Suppressor macrophage (primary cell): ENCODE results near the gene IQCM.
A peak's percentile ranks its signal among the peaks of the same experiment; 100 is the strongest.

Experiments used
- DNase-seq, 4 experiments: peaks; one replicate each; pipeline ENCODE4 v3.0.0-alpha.2; 2020 to 2022

IQCM gene

DNA sequence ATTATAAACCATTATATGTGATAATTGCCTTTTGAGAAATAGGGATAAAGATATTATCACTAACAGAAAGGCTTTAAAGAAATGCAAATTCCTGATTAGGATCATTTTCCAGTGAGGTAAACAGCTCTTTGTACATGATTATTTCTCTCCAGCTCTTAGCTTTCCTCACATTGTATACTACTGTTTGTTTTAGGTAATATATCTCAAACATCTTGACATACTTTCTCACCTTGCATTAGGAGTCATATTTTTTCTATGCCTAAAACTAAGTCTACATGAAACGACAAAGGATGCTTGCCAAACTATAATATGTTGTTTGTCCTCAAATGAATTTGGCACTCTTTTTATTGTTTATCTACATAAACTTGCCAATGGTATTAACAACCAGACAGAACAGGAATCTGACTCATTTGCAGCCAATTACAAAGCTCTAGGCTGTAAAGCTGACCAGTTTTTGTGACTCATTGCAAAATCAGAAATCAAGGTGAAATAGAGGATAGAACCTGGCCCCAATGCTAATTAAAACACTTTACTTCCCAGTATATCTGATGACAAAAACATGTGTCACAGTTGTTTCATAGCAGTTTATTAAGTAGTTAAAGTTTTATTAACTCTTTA is 107.0 kb downstream of the IQCM start:
- no peak for DNase-seq

DNA sequence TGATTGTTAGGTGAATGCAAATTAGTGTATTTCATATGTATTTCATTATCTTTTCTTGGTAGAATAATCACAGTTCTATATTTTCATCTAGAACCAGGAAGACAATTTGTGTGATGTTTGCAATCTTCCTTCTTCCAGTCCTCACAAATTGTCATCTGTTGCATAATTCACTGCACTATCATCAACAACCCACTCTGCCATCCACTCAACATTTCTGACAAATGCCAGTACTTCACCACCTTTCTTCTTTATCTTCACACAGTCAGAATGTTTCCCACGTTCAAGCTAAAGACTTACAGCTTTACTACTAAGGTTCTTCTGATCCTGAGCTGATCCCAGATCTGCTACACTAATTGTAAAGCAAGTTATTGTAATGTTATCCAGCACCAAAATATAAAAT is 107.8 kb downstream of the IQCM start:
- no peak for DNase-seq

DNA sequence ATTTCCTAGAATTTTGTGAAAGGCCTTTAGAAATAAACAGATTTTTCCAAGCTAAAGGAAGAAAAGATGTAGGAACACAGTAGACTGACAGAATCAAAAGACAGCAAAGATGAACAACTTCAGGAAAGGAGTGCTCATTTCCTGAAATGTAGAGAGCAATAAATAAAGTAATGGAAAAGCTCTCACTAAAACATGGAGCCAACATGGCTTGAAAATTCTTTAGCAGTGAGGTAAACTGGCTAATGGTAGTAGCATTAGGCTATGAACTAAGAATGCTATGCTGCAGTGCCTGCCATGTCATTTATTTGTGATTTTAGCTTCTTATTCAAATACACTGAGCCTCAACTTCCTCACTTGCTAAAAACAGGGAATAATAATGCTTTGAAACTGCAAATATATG is 108.7 kb downstream of the IQCM start:
- no peak for DNase-seq

DNA sequence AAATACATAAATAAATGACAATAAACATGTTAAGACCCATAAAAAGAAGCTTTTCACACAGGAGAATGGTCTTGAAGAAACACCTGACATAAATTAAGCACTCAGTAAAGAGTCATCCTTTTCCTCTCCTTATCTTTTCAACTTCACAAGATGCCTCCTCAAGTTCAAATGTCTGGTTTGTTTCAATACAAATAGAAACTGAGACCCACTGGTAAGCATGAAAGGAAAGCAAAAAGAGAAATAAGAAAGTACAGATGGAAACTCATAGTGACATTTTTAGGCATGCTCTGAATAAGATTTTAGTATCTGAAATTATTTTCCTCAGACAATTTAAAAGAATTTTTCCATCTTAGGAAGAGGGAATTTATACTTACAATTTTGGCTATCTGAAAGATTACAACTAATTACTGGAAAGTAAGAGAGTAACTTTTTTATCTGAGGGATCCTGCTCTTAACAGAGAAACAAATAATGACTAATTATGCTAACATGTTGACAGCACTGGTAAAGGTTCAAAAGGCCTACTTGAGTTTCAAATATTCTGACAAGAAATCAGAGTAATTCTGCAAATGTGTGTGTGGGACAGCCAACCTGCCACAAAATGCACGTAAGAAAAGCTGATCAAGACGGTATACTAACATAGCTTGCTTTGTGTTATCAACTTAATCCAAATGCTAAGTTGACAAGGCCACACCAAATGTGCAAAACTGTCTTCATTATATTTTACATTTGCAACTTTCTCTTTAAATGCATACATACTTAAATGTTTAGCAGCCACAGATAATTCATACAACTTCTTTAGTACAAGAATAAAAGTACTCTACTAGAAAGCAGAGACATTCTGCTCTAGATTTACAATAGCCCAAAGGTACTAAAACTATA is 113.0 kb downstream of the IQCM start:
- DNase-seq: no peak

DNA sequence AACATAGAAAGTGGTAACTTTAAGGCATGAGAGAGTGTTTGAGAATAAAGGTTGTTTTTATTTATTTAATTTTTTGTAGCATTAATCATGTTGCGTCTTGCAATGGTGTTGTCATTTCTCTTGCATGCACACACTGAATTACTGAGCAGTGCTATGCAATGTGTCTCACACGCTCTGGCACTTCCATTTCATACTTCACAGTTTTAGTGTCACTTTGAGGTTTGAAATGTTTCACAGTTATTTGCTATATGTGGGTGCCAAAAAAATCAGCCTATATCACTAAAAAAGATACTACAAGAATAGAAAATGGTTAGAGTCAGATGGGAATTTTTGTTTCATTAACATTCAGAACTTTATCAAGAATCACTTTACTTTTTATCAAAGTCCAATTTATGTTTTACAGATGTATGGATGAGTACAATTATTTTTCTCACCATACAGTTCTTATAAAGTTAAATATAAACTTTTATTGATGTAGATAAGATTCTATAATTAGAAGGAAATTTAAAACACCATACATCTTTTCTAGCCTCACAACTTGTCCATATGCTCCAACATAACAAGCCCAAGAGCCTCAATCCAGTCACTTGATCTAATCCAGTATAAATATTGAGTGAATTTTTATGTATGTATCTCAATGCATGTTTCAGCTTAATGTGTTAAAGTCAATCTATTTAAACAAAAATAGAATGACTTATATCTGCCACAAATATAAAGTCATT is 114.0 kb downstream of the IQCM start:
- DNase-seq: no peak

GRCh38 chr4:149700272-149700671 is 115.4 kb downstream of the IQCM start:
- DNase-seq: no peak

DNA sequence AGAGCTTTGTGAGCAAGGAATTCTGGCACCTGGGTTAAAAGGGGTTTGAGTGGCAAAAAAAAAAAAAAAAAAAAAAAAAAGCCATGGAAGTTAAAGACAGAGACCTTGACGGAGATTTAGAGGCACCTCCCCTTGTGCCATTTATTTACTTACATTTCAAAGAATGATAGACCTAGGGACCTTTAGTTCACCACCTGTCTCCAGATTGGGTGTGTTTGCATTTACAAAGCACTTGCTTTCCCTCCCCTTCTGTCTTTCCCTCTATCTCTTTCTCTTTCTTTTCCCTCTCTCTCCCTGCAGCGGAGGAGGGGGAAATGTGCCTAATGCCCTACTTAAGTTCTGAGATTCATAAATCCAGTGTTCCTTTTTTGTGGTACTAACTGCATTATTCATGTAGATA is 116.0 kb downstream of the IQCM start:
- no peak for DNase-seq

- no peak for DNase-seq
Measured at GRCh38 chr4:149690726-149691125, 124.9 kb downstream of the IQCM start.

- DNase-seq: no peak
Measured at GRCh38 chr4:149684516-149684915, 131.1 kb downstream of the IQCM start.

- no peak for DNase-seq
Measured at GRCh38 chr4:149676076-149676475, 139.6 kb downstream of the IQCM start.

GRCh38 chr4:149645790-149646189 is 169.9 kb downstream of the IQCM start:
- DNase-seq: no peak

GRCh38 chr4:149638073-149638472 is 177.6 kb downstream of the IQCM start:
- DNase-seq: no peak

DNA sequence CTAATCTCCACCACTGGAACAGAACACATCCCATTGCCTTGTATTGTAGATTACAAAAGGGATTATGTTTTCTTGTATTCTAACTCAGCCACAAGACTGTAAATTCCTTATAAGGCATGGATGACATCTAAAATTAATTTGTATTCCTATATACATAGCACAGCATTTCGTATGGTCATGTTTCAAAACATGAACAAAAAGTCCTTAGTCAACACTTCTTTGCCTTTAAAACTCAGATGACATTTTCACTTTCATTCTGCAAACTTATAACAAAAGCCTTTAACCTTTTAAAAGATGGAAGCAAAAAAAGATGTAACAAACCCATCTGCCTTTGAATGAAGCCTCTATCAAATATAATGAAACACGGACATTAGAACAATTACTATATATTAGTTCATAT is 181.3 kb downstream of the IQCM start:
- DNase-seq: no peak

- DNase-seq: no peak
Measured at GRCh38 chr4:149631629-149632028, 184.0 kb downstream of the IQCM start.

- no peak for DNase-seq
Measured at GRCh38 chr4:149630064-149630463, 185.6 kb downstream of the IQCM start.

GRCh38 chr4:149605601-149606378 is 209.9 kb downstream of the IQCM start:
- DNase-seq: no peak

- no peak for DNase-seq
Measured at GRCh38 chr4:149604827-149605226, 210.8 kb downstream of the IQCM start.

GRCh38 chr4:149595500-149595899 is 220.1 kb downstream of the IQCM start:
- DNase-seq: no peak

DNA sequence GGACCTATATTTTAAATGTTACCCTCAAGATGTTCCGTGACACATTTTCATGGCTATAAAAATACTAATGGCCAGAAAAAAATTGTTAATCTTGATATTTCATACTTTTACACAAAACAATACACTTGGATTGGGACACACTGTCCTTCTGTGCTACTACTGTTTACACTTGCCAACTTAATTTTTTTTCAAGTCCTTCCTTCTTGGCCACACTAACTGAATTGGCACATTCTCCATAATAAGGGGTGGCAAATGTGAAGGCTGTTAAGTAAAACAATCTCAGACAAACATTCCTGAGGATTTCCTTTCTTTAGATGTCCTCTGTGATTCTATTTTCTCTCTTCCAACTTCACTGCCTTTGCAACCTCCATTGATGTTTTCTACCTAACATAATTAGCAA is 225.8 kb downstream of the IQCM start:
- DNase-seq: no peak

GRCh38 chr4:149584722-149585121 is 230.9 kb downstream of the IQCM start:
- peak; percentile 6 to 54 (median 8) for DNase-seq

DNA sequence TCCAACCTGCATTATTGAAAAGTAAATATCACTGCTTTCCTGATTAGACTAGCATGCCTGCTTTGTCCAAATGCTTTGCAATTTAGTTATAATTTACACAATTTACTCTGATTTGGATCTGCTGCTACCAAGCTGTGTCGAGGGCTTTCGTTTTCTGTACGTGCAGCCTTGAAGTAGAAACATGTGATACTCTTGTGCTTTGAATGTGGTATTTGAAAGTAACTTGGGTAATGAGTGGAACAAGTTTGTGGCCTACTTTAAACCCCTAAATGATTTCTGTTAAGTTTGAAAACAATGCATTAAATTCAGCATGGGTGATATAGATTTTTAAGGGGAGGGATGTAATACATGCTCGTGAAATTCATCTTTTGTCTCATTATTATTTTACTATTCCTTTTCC is 240.7 kb downstream of the IQCM start:
- DNase-seq: no peak

DNA sequence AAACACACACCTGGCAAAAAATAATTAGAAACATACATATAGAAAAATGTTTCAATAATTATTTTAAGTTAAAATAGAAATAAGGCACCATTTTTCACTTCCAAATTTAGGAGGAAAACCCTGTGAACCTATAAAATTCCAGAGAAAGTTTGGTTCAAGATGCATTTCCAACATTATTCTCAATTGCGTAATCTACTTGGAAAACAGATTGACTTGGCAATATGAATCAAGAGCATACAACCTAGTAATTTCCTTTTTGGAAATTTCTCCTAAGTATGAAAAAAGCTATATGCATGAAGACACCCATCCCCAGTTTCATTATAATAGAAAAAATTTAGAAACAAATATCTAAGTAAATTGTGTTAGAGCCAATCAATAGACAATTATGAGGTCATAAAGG is 242.9 kb downstream of the IQCM start:
- no peak for DNase-seq

- DNase-seq: no peak
Measured at GRCh38 chr4:149555799-149556198, 259.8 kb downstream of the IQCM start.
